H1 (cell line): ENCODE measurements around the gene TM4SF18. TPM values are rescaled to one million over a fixed set of nuclear protein-coding genes. Genes with fewer than 3 reads are reported as not detected.

Experiments
- CTCF ChIA-PET: fragments of 300-600 bp; sonication (Branson Sonifier 250); formaldehyde crosslinking; loops from one replicate; lab custom pipeline; 2021; ENCODE audit not compliant: partially characterized antibody; lab: Charles Lee
- POLR2A ChIA-PET: fragments of 300-600 bp; sonication (Branson Sonifier 250); formaldehyde crosslinking; loops from one replicate; lab custom pipeline; 2021; ENCODE audit warnings: inconsistent platforms; ENCODE audit not compliant: partially characterized antibody; lab: Charles Lee
- DNase-seq, 2 experiments: peaks; one replicate each; pipeline versions ENCODE4 v3.0.0 to v3.0.0-alpha.2; 2010 to 2022; ENCODE audit warnings: low spot score in 2 of 2, low read depth in 1 of 2, mixed read lengths in 1 of 2
- FAIRE-seq: peaks from 2 replicates; lab custom pipeline; 2011; peaks lifted over from hg19 to GRCh38; lab: Jason Lieb, UNC
- H2AFZ ChIP-seq: 2 replicates; pipeline ENCODE4 v1.8.1; 2012; ENCODE audit warnings: low read length, inconsistent platforms
- H2AK5ac ChIP-seq: 2 replicates; pipeline ENCODE4 v1.6.1; 2013; ENCODE audit warnings: low read depth, low read length
- H2BK120ac ChIP-seq: replicated peaks from 2 replicates; pipeline ENCODE3; 2013; ENCODE audit warnings: low read depth, low read length, inconsistent platforms
- H2BK12ac ChIP-seq: 2 replicates; pipeline ENCODE4 v1.6.1; 2013; ENCODE audit warnings: low read depth, low read length
- H2BK15ac ChIP-seq: 2 replicates; pipeline ENCODE4 v1.6.1; 2013; ENCODE audit warnings: low read length
- H2BK20ac ChIP-seq: 2 replicates; pipeline ENCODE4 v1.6.1; 2013; ENCODE audit warnings: low read length
- H2BK5ac ChIP-seq: 2 replicates; pipeline ENCODE4 v1.6.1; 2013; ENCODE audit warnings: low read depth, low read length
- H3K14ac ChIP-seq: 2 replicates; pipeline ENCODE4 v1.6.1; 2013; ENCODE audit warnings: inconsistent platforms; ENCODE audit not compliant: insufficient read length
- H3K18ac ChIP-seq: 2 replicates; pipeline ENCODE4 v1.6.1; 2013; ENCODE audit warnings: low read length; ENCODE audit errors: extremely low read depth
- H3K23ac ChIP-seq: 2 replicates; pipeline ENCODE4 v1.6.1; 2013; ENCODE audit warnings: inconsistent platforms; ENCODE audit not compliant: insufficient read length
- H3K23me2 ChIP-seq: 2 replicates; pipeline ENCODE4 v1.6.1; 2013; ENCODE audit warnings: low read depth, low read length
- H3K27ac ChIP-seq: 2 replicates; pipeline ENCODE4 v1.6.1; 2011; ENCODE audit warnings: low read depth, low read length, inconsistent platforms
- H3K27me3 ChIP-seq, 4 experiments: replicated peaks in 1 of 4; 1 replicate in 1 of 4; 2 replicates in 3 of 4; pipeline versions ENCODE4 v1.6.1 to v1.8.1; 2011 to 2013; ENCODE audit warnings: low read length in 3 of 4, mild to moderate bottlenecking in 3 of 4, inconsistent platforms in 2 of 4, mixed read lengths in 2 of 4, moderate library complexity in 1 of 4; ENCODE audit not compliant: control insufficient read depth in 3 of 4, insufficient read depth in 3 of 4; ENCODE audit errors: extremely low read depth in 1 of 4
- H3K36me3 ChIP-seq, 4 experiments: 2 replicates each; pipeline versions ENCODE4 v1.6.1 to v1.8.1; 2011 to 2013; ENCODE audit warnings: mild to moderate bottlenecking in 4 of 4, low read length in 3 of 4, moderate library complexity in 2 of 4, control low read depth in 1 of 4, inconsistent platforms in 1 of 4; ENCODE audit not compliant: insufficient read depth in 4 of 4, control insufficient read depth in 2 of 4
- H3K4ac ChIP-seq: replicated peaks from 2 replicates; pipeline ENCODE3; 2013; ENCODE audit warnings: low read length, low read depth, mixed read lengths, inconsistent platforms; ENCODE audit not compliant: insufficient read length
- H3K4me1 ChIP-seq, 4 experiments: replicated peaks in 1 of 4; 1 replicate in 1 of 4; 2 replicates in 3 of 4; pipeline versions ENCODE4 v1.6.1 to v1.8.1; 2011 to 2013; ENCODE audit warnings: low read length in 3 of 4, inconsistent platforms in 2 of 4, mixed read lengths in 1 of 4; ENCODE audit not compliant: insufficient read depth in 4 of 4, control insufficient read depth in 3 of 4
- H3K4me2 ChIP-seq, 2 experiments: 2 replicates each; pipeline versions ENCODE4 v1.6.1 to v1.8.1; 2011 to 2013; ENCODE audit warnings: low read depth in 2 of 2, low read length in 2 of 2, control low read depth in 1 of 2, inconsistent platforms in 1 of 2, mild to moderate bottlenecking in 1 of 2; ENCODE audit not compliant: insufficient read depth in 1 of 2
- H3K4me3 ChIP-seq, 4 experiments: fragments of 200-600, 300-600 bp in 1 of 4; sonication (generic), shearing (Covaris generic), sonication (Bioruptor Twin) in 1 of 4; 2 replicates each; pipeline versions ENCODE4 v1.5.1 to v1.8.1; 2011 to 2016; ENCODE audit warnings: low read length in 4 of 4, low read depth in 3 of 4, control low read depth in 2 of 4, inconsistent platforms in 2 of 4, mild to moderate bottlenecking in 2 of 4, mixed read lengths in 1 of 4, moderate library complexity in 1 of 4; ENCODE audit not compliant: insufficient read depth in 2 of 4; ENCODE audit errors: extremely low read depth in 1 of 4
- H3K56ac ChIP-seq: replicated peaks from 2 replicates; pipeline ENCODE3; 2013; ENCODE audit warnings: low read depth, mild to moderate bottlenecking, mixed read lengths, low read length, inconsistent platforms; ENCODE audit not compliant: insufficient read length
- H3K79me1 ChIP-seq: 2 replicates; pipeline ENCODE4 v1.6.1; 2013; ENCODE audit warnings: low read depth, low read length, control low read depth
- H3K79me2 ChIP-seq, 2 experiments: 2 replicates each; pipeline versions ENCODE4 v1.6.1 to v1.8.1; 2012 to 2013; ENCODE audit warnings: low read length in 2 of 2, mild to moderate bottlenecking in 2 of 2, inconsistent platforms in 1 of 2; ENCODE audit not compliant: insufficient read depth in 2 of 2, control insufficient read depth in 1 of 2
- H3K9ac ChIP-seq, 4 experiments: replicated peaks in 1 of 4; 1 replicate in 1 of 4; 2 replicates in 3 of 4; pipeline versions ENCODE4 v1.6.1 to v1.8.1; 2011 to 2013; ENCODE audit warnings: low read depth in 3 of 4, low read length in 3 of 4, control low read depth in 2 of 4, mild to moderate bottlenecking in 2 of 4, moderate library complexity in 2 of 4, inconsistent platforms in 1 of 4; ENCODE audit errors: extremely low read depth in 1 of 4
- H3K9me3 ChIP-seq, 2 experiments: 2 replicates each; pipeline versions ENCODE4 v1.6.1 to v1.8.1; 2012 to 2013; ENCODE audit warnings: mild to moderate bottlenecking in 2 of 2, moderate library complexity in 2 of 2, control low read depth in 1 of 2, inconsistent platforms in 1 of 2, low read depth in 1 of 2, low read length in 1 of 2, mixed read lengths in 1 of 2; ENCODE audit not compliant: insufficient read depth in 2 of 2
- H4K20me1 ChIP-seq, 2 experiments: replicated peaks in 1 of 2; 2 replicates each; pipeline versions ENCODE3 to v1.8.1; 2011 to 2013; ENCODE audit warnings: inconsistent platforms in 2 of 2, low read length in 2 of 2, mild to moderate bottlenecking in 1 of 2; ENCODE audit not compliant: insufficient read depth in 2 of 2, control insufficient read depth in 1 of 2
- H4K5ac ChIP-seq: 2 replicates; pipeline ENCODE4 v1.6.1; 2013; ENCODE audit warnings: low read length, low read depth, mixed read lengths, inconsistent platforms; ENCODE audit not compliant: insufficient read length
- H4K8ac ChIP-seq: 2 replicates; pipeline ENCODE4 v1.8.0; 2013; ENCODE audit warnings: mild to moderate bottlenecking, moderate library complexity, low read length, inconsistent platforms; ENCODE audit not compliant: insufficient read depth; ENCODE audit errors: extremely low read depth
- H4K91ac ChIP-seq: replicated peaks from 2 replicates; pipeline ENCODE3; 2013; ENCODE audit warnings: low read length, mixed read lengths, inconsistent platforms; ENCODE audit not compliant: insufficient read length
- BCL11A ChIP-seq, 2 experiments: IDR thresholded peaks; one replicate each; pipeline ENCODE4 v1.6.1; 2011; ENCODE audit warnings: low read depth in 2 of 2, low read length in 2 of 2, mild to moderate bottlenecking in 2 of 2
- CHD1 ChIP-seq: IDR thresholded peaks from 2 replicates; pipeline ENCODE4 v1.6.1; 2012; ENCODE audit warnings: low read depth, low read length, improper control_type of control experiment
- polyA plus RNA-seq, 7 experiments: library from polyadenylated mRNA; depleted of rRNA in 3 of 7; stranded (reverse) in 5 of 7; unstranded in 2 of 7; fragments of >200 nt in 5 of 7; fragments of 200-250 nt in 2 of 7; gene quantifications; 1 replicate in 5 of 7; 2 replicates in 1 of 7; 4 replicates in 1 of 7; pipeline versions ENCODE4 v1.2.1 to v1.2.3, GENCODE V29; 2011 to 2013; ENCODE audit warnings: missing spikeins in 2 of 7, mixed read lengths in 2 of 7
- total RNA-seq: library from RNA; stranded (reverse); fragmentation: NEBNext Ultra II Directional; extraction: Animal tissue kit (Norgen Biotek cat#: 25700); gene quantifications from 2 replicates; pipeline ENCODE4 v1.2.1, GENCODE V29; 2021

The TM4SF18 gene
- total and polyA plus RNA-seq, 2 of the 8 experiments (the other 6 are each of a cell fraction or from before 2014, with no cell fraction given), result 2.9 to 13.6 TPM

DNA sequence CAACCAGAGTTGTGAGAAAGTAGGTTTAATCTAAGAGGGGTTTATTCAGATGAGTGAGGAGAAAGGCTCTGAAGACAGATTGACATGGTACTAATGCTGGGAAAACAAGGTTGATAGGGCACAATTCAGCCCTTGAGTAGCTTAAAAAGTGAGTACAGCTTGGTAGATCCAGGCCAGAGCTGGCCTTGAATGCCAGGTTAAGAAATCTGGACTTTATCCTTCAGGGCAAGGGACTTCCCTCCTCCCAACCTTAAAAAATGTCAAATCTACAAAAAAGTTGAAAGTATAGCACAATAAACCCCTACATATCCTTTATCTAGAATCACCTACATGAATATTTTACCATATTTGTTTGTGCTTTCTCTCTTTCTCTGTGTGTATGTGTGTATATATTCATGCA, 7.9 kb downstream of the TM4SF18 start:
- no peak overlapping the region for H2AK5ac ChIP-seq
- no peaks in the 10 kb centered on the region for H4K20me1 ChIP-seq
- no peak overlapping the region for H2BK20ac ChIP-seq
- no peak overlapping the region for H3K56ac ChIP-seq
- no peak overlapping the region for H3K14ac ChIP-seq
- H3K4me1 ChIP-seq, result no peaks in the 10 kb centered on the region
- H2AFZ ChIP-seq, result no peak overlapping the region
- H3K23me2 ChIP-seq, result no peaks in the 10 kb centered on the region
- H4K91ac ChIP-seq, result no peak overlapping the region
- H3K9me3 ChIP-seq, result no peaks in the 10 kb centered on the region
- H3K23ac ChIP-seq, result no peak overlapping the region
- CTCF ChIA-PET, result interaction anchor here (1.5 to 1.6 kb wide), 2 partner anchors 163 to 375 kb away, joined by 3 to 4 read pairs; no protein-coding TSS in a partner anchor
- no peaks in the 10 kb centered on the region; a peak in 1 of 8 replicates for H3K36me3 ChIP-seq
- no peaks in the 10 kb centered on the region for H3K79me2 ChIP-seq
- no peaks in the 10 kb centered on the region for H3K79me1 ChIP-seq
- no peak overlapping the region for H2BK15ac ChIP-seq
- H3K27me3 ChIP-seq, result no peaks in the 10 kb centered on the region
- H2BK120ac ChIP-seq, result no peak overlapping the region
- H4K5ac ChIP-seq, result no peak overlapping the region
- no peak overlapping the region for H3K4ac ChIP-seq
- no peak overlapping the region for H3K4me3 ChIP-seq
- no peak overlapping the region for H4K8ac ChIP-seq
- no peak overlapping the region for H3K18ac ChIP-seq
- no peak overlapping the region for H2BK12ac ChIP-seq
- no peak overlapping the region for H3K4me2 ChIP-seq
- no peak for FAIRE-seq
- no peak for DNase-seq
- no peak overlapping the region for H2BK5ac ChIP-seq
- no peak overlapping the region for H3K9ac ChIP-seq
- no peak overlapping the region for H3K27ac ChIP-seq
- POLR2A ChIA-PET, result no interaction called here
- TF ChIP-seq BCL11A (IDR thresholded peaks at IDR 0.05; ENCODE audit: low read depth in 2 of 2, low read length in 2 of 2) (no peak), CHD1 (no peak)
